Measurements from ENCODE around the gene SRRD.

SRRD gene

GRCh38 chr22:26452236-26453016, 31.3 kb upstream of the SRRD start:
- Histone ChIP-seq H3K27ac (no peak overlapping the region), H3K9ac (no peak overlapping the region), H3K4me1 (ENCODE audit: low read depth, poor library complexity, severe bottlenecking) (no peaks in the 10 kb centered on the region), H3K4me2 (no peak overlapping the region), H3K36me3 (ENCODE audit: insufficient read depth) (peaks cover 3% of the 10 kb centered on the region; the same call in 1 of the 2 replicates), H2AFZ (ENCODE audit: low read depth) (no peak overlapping the region), H3K79me2 (ENCODE audit: insufficient read depth, low read depth) (no peaks in the 10 kb centered on the region), H4K20me1 (ENCODE audit: insufficient read depth) (no peaks in the 10 kb centered on the region), H3K4me3 (IDR thresholded peaks at IDR 0.05; ENCODE audit: insufficient read depth, low read depth, low read length) (no peak overlapping the region), H3K27me3 (ENCODE audit: insufficient read depth, low read depth) (no peaks in the 10 kb centered on the region)
- no peak for TF ChIP-seq CTCF (conservative IDR thresholded peaks at IDR 0.05; ENCODE audit: low read depth, low read length)

GRCh38 chr22:26453216-26453615, 30.5 kb upstream of the SRRD start:
- Histone ChIP-seq H3K4me3 (IDR thresholded peaks at IDR 0.05; ENCODE audit: insufficient read depth, low read depth, low read length) (no peak overlapping the region), H3K4me1 (ENCODE audit: low read depth, poor library complexity, severe bottlenecking) (no peaks in the 10 kb centered on the region), H2AFZ (ENCODE audit: low read depth) (no peak overlapping the region), H3K27ac (no peak overlapping the region), H3K36me3 (ENCODE audit: insufficient read depth) (peaks cover 4% of the 10 kb centered on the region; the same call in 1 of the 2 replicates), H3K9ac (no peak overlapping the region), H3K79me2 (ENCODE audit: insufficient read depth, low read depth) (no peaks in the 10 kb centered on the region), H3K27me3 (ENCODE audit: insufficient read depth, low read depth) (no peaks in the 10 kb centered on the region), H3K4me2 (no peak overlapping the region), H4K20me1 (ENCODE audit: insufficient read depth) (no peaks in the 10 kb centered on the region)
- TF ChIP-seq CTCF (conservative IDR thresholded peaks at IDR 0.05; ENCODE audit: low read depth, low read length) = no peak

GRCh38 chr22:26453812-26454500, 29.7 kb upstream of the SRRD start:
- no peak overlapping the region for H3K27ac ChIP-seq
- TF ChIP-seq CTCF (conservative IDR thresholded peaks at IDR 0.05; ENCODE audit: low read depth, low read length) = no peak
- no peaks in the 10 kb centered on the region for H3K79me2 ChIP-seq (ENCODE audit: insufficient read depth, low read depth)
- no peaks in the 10 kb centered on the region for H3K4me1 ChIP-seq (ENCODE audit: low read depth, poor library complexity, severe bottlenecking)
- peaks cover 4% of the 10 kb centered on the region; the same call in 1 of the 2 replicates for H3K36me3 ChIP-seq (ENCODE audit: insufficient read depth)
- H3K9ac ChIP-seq = no peak overlapping the region
- H3K4me2 ChIP-seq = no peak overlapping the region
- no peak overlapping the region for H2AFZ ChIP-seq (ENCODE audit: low read depth)
- H3K27me3 ChIP-seq (ENCODE audit: insufficient read depth, low read depth) = no peaks in the 10 kb centered on the region
- H4K20me1 ChIP-seq (ENCODE audit: insufficient read depth) = no peaks in the 10 kb centered on the region
- no peak overlapping the region for H3K4me3 ChIP-seq (IDR thresholded peaks at IDR 0.05; ENCODE audit: insufficient read depth, low read depth, low read length)

GRCh38 chr22:26457661-26458272, 25.9 kb upstream of the SRRD start:
- Histone ChIP-seq H3K79me2 (ENCODE audit: insufficient read depth, low read depth) (no peaks in the 10 kb centered on the region), H3K4me3 (IDR thresholded peaks at IDR 0.05; ENCODE audit: insufficient read depth, low read depth, low read length) (no peak overlapping the region), H3K4me2 (no peak overlapping the region), H3K27ac (no peak overlapping the region), H3K27me3 (ENCODE audit: insufficient read depth, low read depth) (no peaks in the 10 kb centered on the region), H2AFZ (ENCODE audit: low read depth) (no peak overlapping the region), H4K20me1 (ENCODE audit: insufficient read depth) (no peaks in the 10 kb centered on the region), H3K9ac (no peak overlapping the region), H3K36me3 (ENCODE audit: insufficient read depth) (peaks cover 4% of the 10 kb centered on the region; the same call in 1 of the 2 replicates), H3K4me1 (ENCODE audit: low read depth, poor library complexity, severe bottlenecking) (no peaks in the 10 kb centered on the region)
- no peak for TF ChIP-seq CTCF (conservative IDR thresholded peaks at IDR 0.05; ENCODE audit: low read depth, low read length)
